K562 (cell line): ENCODE results near the gene ECE2. TPM values are rescaled to one million over a fixed set of nuclear protein-coding genes. Genes with fewer than 3 reads are reported as not detected.
A peak's percentile ranks its signal among the peaks of the same experiment; 100 is the strongest.

Source experiments
- ATAC-seq: fragments of 200-7000 bp; cut with Tn5 transposase; 3 replicates; pipeline ENCODE4 v1.9.1; 2020; ENCODE audit warnings: moderate library complexity
- BruUV-seq: library from RNA; stranded (reverse); fragments of 400-500 nt; replicated peaks from 2 replicates; lab custom pipeline; 2021; lab: Mats Ljungman, UMichigan
- CTCF ChIA-PET: fragments of 300-600 bp; formaldehyde crosslinking; extraction: SDS; loops from one replicate; lab custom pipeline; 2021; ENCODE audit warnings: low intra/inter-chr PET ratio; lab: Yijun Ruan, JAX
- POLR2A ChIA-PET: fragments of 300-600, 350-650 bp; sonication (Branson Sonifier 250); formaldehyde crosslinking; extraction: SDS; loops from one replicate; lab custom pipeline; 2021; ENCODE audit warnings: antibody characterized with exemption, inconsistent platforms; lab: Yijun Ruan, JAX
- DNase-seq, 4 experiments: peaks; one replicate each; pipeline versions ENCODE4 v3.0.0 to v3.0.0-alpha.2; 2011 to 2018; ENCODE audit warnings: low spot score in 3 of 4, mixed read lengths in 3 of 4; ENCODE audit errors: extremely low read depth in 1 of 4
- FAIRE-seq: peaks from 2 replicates; lab custom pipeline; 2011; peaks lifted over from hg19 to GRCh38; lab: Jason Lieb, UNC
- H2AFZ ChIP-seq: 2 replicates; pipeline ENCODE4 v1.6.0; 2011; ENCODE audit warnings: low read depth, low read length, control low read depth, inconsistent platforms
- H3K27ac ChIP-seq: fragments of 200-600 bp; 3 replicates; pipeline ENCODE4 v1.8.0; 2011; ENCODE audit warnings: low read depth, mild to moderate bottlenecking, control low read depth, inconsistent platforms, low read length, moderate library complexity, mixed read lengths; ENCODE audit errors: extremely low read depth
- H3K27me3 ChIP-seq, 2 experiments: fragments of 300-600 bp in 1 of 2; 2 replicates in 1 of 2; 3 replicates in 1 of 2; pipeline versions ENCODE4 v1.6.0 to v1.8.0; 2011; ENCODE audit warnings: inconsistent platforms in 2 of 2, low read length in 2 of 2, mild to moderate bottlenecking in 1 of 2, mixed read lengths in 1 of 2, moderate library complexity in 1 of 2; ENCODE audit not compliant: control insufficient read depth in 2 of 2, insufficient read depth in 2 of 2
- H3K36me3 ChIP-seq: fragments of 300-600 bp; 3 replicates; pipeline ENCODE4 v1.8.0; 2011; ENCODE audit warnings: mild to moderate bottlenecking, low read length, inconsistent platforms; ENCODE audit not compliant: control insufficient read depth, insufficient read depth
- H3K4me1 ChIP-seq, 2 experiments: fragments of 200-600 bp in 1 of 2; replicated peaks in 1 of 2; 2 replicates in 1 of 2; 3 replicates in 1 of 2; pipeline versions ENCODE4 v1.5.1 to v1.8.0; 2011; ENCODE audit warnings: inconsistent platforms in 2 of 2, low read length in 2 of 2, mild to moderate bottlenecking in 1 of 2, mixed read lengths in 1 of 2, moderate library complexity in 1 of 2; ENCODE audit not compliant: control insufficient read depth in 2 of 2, insufficient read depth in 2 of 2
- H3K4me2 ChIP-seq: 2 replicates; pipeline ENCODE4 v1.6.1; 2011; ENCODE audit warnings: low read length, control low read depth, inconsistent platforms, mixed read lengths; ENCODE audit not compliant: insufficient read depth
- H3K4me3 ChIP-seq: fragments of 200-600 bp; sonication (generic), shearing (Covaris generic); 2 replicates; pipeline ENCODE4 v1.5.1; 2016; ENCODE audit warnings: control low read depth, inconsistent platforms
- H3K79me2 ChIP-seq: fragments of 200-600 bp; 3 replicates; pipeline ENCODE4 v1.8.0; 2011; ENCODE audit warnings: low read length, inconsistent platforms; ENCODE audit not compliant: control insufficient read depth, insufficient read depth
- H3K9ac ChIP-seq, 2 experiments: 2 replicates each; pipeline versions ENCODE4 v1.6.0 to v1.6.1; 2011; ENCODE audit warnings: low read depth in 2 of 2, low read length in 2 of 2, control low read depth in 1 of 2, inconsistent platforms in 1 of 2, mild to moderate bottlenecking in 1 of 2, mixed read lengths in 1 of 2; ENCODE audit not compliant: insufficient read depth in 1 of 2
- H3K9me1 ChIP-seq: one replicate; pipeline ENCODE4 v1.6.0; 2011; ENCODE audit warnings: inconsistent platforms, mild to moderate bottlenecking, low read length, moderate library complexity; ENCODE audit not compliant: control insufficient read depth, insufficient read depth
- H3K9me3 ChIP-seq: replicated peaks from 2 replicates; pipeline ENCODE4 v1.5.1; 2011; ENCODE audit warnings: low read depth, low read length, inconsistent platforms; ENCODE audit not compliant: control insufficient read depth, insufficient read depth
- H4K20me1 ChIP-seq: replicated peaks from 2 replicates; pipeline ENCODE4 v1.6.1; 2011; ENCODE audit warnings: low read length, inconsistent platforms, mixed read lengths; ENCODE audit not compliant: control insufficient read depth, insufficient read depth
- ARID3A ChIP-seq: IDR thresholded peaks from 2 replicates; pipeline ENCODE4 v1.6.1; 2012; ENCODE audit warnings: low read depth, low read length, improper control_type of control experiment, borderline replicate concordance
- ATF2 ChIP-seq: sonication (generic); formaldehyde crosslinking; IDR thresholded peaks from 2 replicates; pipeline ENCODE4 v1.8.1; 2022; ENCODE audit warnings: missing genetic modification reagents
- DIDO1 ChIP-seq: fragments of 450-650 bp; IDR thresholded peaks from 2 replicates; pipeline ENCODE4 v1.6.1; 2016; ENCODE audit warnings: low read depth, missing biosample characterization, missing genetic modification characterization
- EHMT2 ChIP-seq: fragments of 450-650 bp; IDR thresholded peaks from 2 replicates; pipeline ENCODE4 v1.6.1; 2018; ENCODE audit warnings: antibody characterized with exemption
- MYC ChIP-seq, 2 experiments: fragments of 250-450 bp in 1 of 2; sonication (Bioruptor Pico) in 1 of 2; IDR thresholded peaks; 2 replicates each; pipeline versions ENCODE4 v1.5.1 to v1.6.1; 2012 to 2021; ENCODE audit warnings: low read depth in 2 of 2, borderline replicate concordance in 1 of 2, improper control_type of control experiment in 1 of 2, low read length in 1 of 2, mild to moderate bottlenecking in 1 of 2, moderate library complexity in 1 of 2
- NONO ChIP-seq, 2 experiments: fragments of 200-400 bp in 1 of 2; fragments of 450-650 bp in 1 of 2; formaldehyde crosslinking in 1 of 2; IDR thresholded peaks; 2 replicates each; pipeline ENCODE4 v1.6.1; 2017; ENCODE audit warnings: low read depth in 2 of 2, mild to moderate bottlenecking in 2 of 2, moderate library complexity in 2 of 2, low read length in 1 of 2
- PCBP1 ChIP-seq: fragments of 200-400 bp; formaldehyde crosslinking; IDR thresholded peaks from 2 replicates; pipeline ENCODE4 v1.6.1; 2018; ENCODE audit warnings: mild to moderate bottlenecking, low read depth, low read length; ENCODE audit not compliant: poor library complexity, severe bottlenecking
- REST ChIP-seq, 2 experiments: fragments of 450-650 bp; formaldehyde crosslinking in 1 of 2; IDR thresholded peaks; 2 replicates each; pipeline versions ENCODE4 v1.4.0 to v1.6.1; 2014 to 2020; ENCODE audit warnings: mild to moderate bottlenecking in 2 of 2, borderline replicate concordance in 1 of 2, low read depth in 1 of 2
- ZC3H8 ChIP-seq: fragments of 450-650 bp; IDR thresholded peaks from 2 replicates; pipeline ENCODE4 v1.6.1; 2017
- WGBS: fragments of 100-300 bp; shearing (Covaris generic); methylation state at CpG from one replicate; pipeline ENCODE4 v1.1.6; 2016; ENCODE audit warnings: low coverage, mixed read lengths; ENCODE audit not compliant: insufficient coverage; ENCODE audit errors: missing lambda C conversion rate; 5-methylcytosine and 5-hydroxymethylcytosine counted together
- in situ Hi-C: fragments of 300-500 bp; cut with MboI; formaldehyde crosslinking; loops from 4 replicates; pipeline ENCODE4 v1.15.0; 2018; ENCODE audit warnings: inconsistent platforms, mixed read lengths
- intact Hi-C: fragments of 100-400 bp; cut with micrococcal nuclease; formaldehyde crosslinking; loops from 2 replicates; pipeline ENCODE4 v1.14.2; 2022
- polyA plus RNA-seq, 8 experiments: library from polyadenylated mRNA; depleted of rRNA in 4 of 8; stranded (reverse) in 5 of 8; unstranded in 3 of 8; fragments of >200 nt; fragmentation: Nextera tagmentation in 2 of 8; fragmentation: Illumina TruSeq in 1 of 8; extraction: Ambion mirVana in 2 of 8; extraction: Trizol in 1 of 8; gene quantifications; 2 replicates each; pipeline versions ENCODE4 v1.2.1 to v1.2.3, GENCODE V29; 2011 to 2014; ENCODE audit warnings: inconsistent platforms in 1 of 8, missing spikeins in 1 of 8
- total RNA-seq, 7 experiments: library from RNA; depleted of rRNA in 6 of 7; stranded (reverse); fragments of >200 nt in 6 of 7; fragmentation: Illumina TruSeq in 2 of 7; extraction: Trizol in 2 of 7; gene quantifications; 2 replicates each; pipeline versions ENCODE4 v1.2.1 to v1.2.3, GENCODE V29; 2011 to 2021; ENCODE audit warnings: low replicate concordance in 1 of 7

Gene ECE2
- total and polyA plus RNA-seq, 9 of the 15 experiments (the other 6 are each of a cell fraction or from before 2014, with no cell fraction given) = not detected

GRCh38 chr3:184291738-184292445 is 16.1 kb downstream of the ECE2 start:
- ATAC-seq = no peak
- no TSS peak for BruUV-seq
- no peak overlapping the region for H2AFZ ChIP-seq
- H3K27me3 ChIP-seq = peaks cover 16 to 28% of the 10 kb centered on the region in 2 experiments; a peak in 4 of 5 replicates
- in situ Hi-C loops = no loop called here
- no peaks in the 10 kb centered on the region for H3K36me3 ChIP-seq
- no peak overlapping the region for H3K4me2 ChIP-seq
- peak overlapping the region in 1 of 2 experiments; percentile 74; a peak in 2 of 4 replicates for H3K9ac ChIP-seq
- WGBS = 24% methylated on average over 21 of the region's 21 CpGs
- H3K9me3 ChIP-seq = no peaks in the 10 kb centered on the region
- no peaks in the 10 kb centered on the region for H3K79me2 ChIP-seq
- no peak overlapping the region for H3K27ac ChIP-seq
- H3K4me3 ChIP-seq = no peak overlapping the region
- intact Hi-C loops = no loop called here
- no peaks in the 10 kb centered on the region for H3K9me1 ChIP-seq
- CTCF ChIA-PET = no interaction called here
- DNase-seq = no peak
- no peaks in the 10 kb centered on the region for H4K20me1 ChIP-seq
- H3K4me1 ChIP-seq = peaks cover 0 to 12% of the 10 kb centered on the region in 2 experiments; a peak in 2 of 5 replicates
- POLR2A ChIA-PET = interaction anchor here (0.5 to 0.6 kb wide), 2 partner anchors 110 to 274 kb away, joined by 3 read pairs; no protein-coding TSS in a partner anchor
- FAIRE-seq = no peak
- no peak for TF ChIP-seq EHMT2
- TF ChIP-seq ARID3A = no peak
- no peak for TF ChIP-seq ATF2 (CRISPR knock-in tag)
- no peak for TF ChIP-seq REST (IDR thresholded peaks at IDR 0.05; ENCODE audit: borderline replicate concordance)
- TF ChIP-seq REST (CRISPR knock-in tag; IDR thresholded peaks at IDR 0.05; ENCODE audit: low read depth) = no peak
- no peak for TF ChIP-seq MYC (IDR thresholded peaks at IDR 0.05; ENCODE audit: low read depth, low read length)
- no peak for TF ChIP-seq MYC (CRISPR knock-in tag; IDR thresholded peaks at IDR 0.05; ENCODE audit: borderline replicate concordance, low read depth)
- no peak for TF ChIP-seq PCBP1
- no peak for TF ChIP-seq ZC3H8
- TF ChIP-seq DIDO1 (tag) = no peak
- TF ChIP-seq NONO (IDR thresholded peaks at IDR 0.05; ENCODE audit: low read depth in 2 of 2, low read length in 1 of 2) = no peak
